GM19463 (cell line): Measurements from ENCODE around the gene ARNT2.

Experiments
- ATAC-seq: cut with Tn5 transposase; IDR thresholded peaks from one replicate; pipeline ENCODE4 v1.9.1; 2021; ENCODE audit warnings: mild to moderate bottlenecking, moderate library complexity; ENCODE audit not compliant: unreplicated experiment

Gene ARNT2

DNA sequence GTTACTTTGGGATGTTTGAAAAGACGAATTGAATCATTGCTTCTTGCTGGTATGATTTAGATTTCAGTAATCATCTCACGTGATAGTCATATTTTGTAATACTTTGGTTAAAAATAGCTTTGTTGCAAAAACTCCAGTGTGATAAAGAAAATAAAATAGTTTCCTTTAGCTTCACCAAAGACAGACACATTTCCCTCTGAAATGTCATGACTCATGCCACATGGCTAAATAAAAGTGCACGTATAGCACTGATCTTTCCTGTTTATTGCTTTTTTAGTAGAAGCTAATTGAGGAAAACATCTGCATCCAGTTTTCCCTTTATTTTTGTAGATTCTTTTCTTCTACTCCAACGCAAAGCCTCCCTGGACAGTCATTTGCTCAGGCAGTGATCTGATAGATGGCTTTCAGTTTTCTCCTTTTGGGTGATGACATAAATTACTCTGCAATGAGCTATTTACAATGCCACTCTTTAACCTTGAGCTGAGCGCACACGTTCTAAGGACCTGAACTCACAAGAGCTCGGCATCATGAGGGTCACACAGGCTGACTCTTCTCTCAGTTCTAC, 84.9 kb downstream of the ARNT2 start:
- no peak for ATAC-seq

DNA sequence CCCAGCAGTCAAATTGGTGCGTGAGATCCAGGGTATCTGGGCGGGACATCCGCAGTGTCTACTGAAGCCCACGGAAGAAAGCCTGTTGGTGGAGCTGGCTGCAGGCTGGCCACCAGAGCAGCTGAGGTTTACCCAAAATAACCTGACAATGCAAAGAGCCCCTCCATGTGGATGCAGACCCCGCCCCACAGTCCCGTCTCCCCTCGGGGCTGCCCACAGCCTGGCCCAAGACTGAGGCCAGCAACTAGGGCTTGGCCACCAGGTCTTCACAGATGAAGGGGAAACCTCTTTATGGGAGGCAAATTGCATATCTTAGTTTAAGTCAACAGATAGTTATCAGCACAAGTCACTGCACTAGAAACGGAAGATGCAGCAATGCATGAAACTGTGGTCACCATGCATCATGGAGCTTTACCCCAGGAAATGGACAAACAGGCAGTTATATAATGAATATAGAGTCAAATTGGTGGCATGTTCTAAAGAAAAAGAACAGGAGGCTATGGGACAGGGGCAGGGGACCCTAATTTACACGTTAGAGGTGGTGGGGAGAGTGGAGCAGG, 86.3 kb downstream of the ARNT2 start:
- no peak for ATAC-seq

DNA sequence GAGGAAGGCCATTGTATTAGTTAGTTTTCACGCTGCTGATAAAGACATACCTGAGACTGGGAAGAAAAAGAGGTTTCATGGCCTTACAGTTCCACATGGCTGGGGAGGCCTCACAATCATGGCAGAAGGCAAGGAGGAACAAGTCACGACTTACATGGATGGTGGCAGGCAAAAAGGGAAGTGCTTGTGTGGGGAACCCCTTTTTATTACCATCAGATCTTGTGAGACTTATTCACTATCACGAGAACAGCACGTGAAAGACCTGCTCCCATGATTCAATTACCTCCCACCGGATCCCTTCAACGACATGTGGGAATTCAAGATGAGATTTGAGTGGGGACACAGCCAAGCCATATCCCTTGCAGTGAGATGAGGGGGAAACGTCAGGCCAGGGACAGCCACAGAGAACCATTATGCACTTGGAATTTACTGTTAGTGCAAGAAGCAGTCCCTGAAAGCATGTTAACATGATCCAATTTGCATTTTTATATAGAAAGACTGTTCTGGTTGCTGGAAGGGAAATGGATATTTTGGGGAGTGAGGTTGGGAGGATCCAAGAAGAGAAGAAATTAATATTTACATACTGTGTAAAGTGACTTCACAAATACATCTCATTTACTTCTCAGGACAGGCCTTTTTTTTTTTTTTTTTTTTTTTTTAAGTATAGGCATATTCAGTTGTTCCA, 87.1 kb downstream of the ARNT2 start:
- ATAC-seq, result no peak

DNA sequence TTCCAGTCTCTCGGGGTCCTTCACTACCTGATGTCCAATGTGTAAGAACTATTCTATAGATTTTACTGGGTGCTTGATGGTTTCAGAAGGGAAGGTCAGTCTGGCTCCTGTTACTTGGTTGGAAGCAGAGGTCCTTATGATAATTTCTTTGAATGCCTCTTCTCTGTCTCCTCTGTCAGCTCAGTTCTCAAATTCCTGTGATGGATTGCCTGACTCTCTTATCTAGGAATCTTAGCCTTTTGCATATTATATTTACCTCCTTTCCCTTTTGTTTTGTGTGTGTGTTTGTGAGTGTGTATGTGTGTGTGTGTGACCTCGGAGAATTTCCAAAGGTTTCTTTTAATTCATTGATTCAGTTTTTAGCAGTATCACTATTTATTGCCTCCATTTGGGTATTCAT, 88.2 kb downstream of the ARNT2 start:
- no peak for ATAC-seq

DNA sequence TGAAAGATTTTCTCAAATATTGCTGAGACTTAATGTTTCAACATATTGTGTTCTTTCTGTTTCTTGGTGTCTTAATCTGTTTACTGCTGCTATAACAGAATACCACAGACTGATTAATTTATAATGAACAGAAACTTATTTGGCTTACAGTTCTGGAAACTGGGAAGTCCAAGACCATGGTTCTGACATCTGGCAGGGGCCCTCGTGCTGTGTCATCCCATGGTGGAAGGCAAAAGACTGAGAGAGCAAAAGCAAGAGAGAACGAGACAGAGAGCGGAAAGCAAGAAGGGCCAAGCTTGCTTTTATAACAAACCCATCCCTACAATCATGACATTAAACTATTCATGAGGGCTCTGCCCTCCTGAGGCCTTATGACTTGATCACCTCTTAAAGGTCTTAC, 88.7 kb downstream of the ARNT2 start:
- ATAC-seq, result no peak

DNA sequence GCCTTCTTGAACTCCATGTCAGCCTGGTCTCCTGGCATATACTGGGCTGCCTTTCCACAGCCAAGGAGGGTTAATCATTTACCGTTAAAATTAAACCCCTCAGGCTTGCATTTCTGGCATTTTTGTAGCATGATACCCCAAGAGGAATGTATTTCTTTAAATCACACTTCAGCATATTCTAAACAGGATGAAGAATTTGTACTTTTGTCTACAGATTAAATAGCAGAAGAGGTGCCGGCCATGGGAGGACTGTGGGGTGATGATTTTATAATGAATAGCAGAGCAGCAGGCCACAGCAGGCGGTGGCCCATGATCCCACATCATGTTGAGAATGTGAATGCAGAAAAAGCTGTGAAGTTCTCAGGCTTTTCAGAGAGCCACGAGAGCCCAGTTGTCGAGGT, 90.2 kb downstream of the ARNT2 start:
- no peak for ATAC-seq

DNA sequence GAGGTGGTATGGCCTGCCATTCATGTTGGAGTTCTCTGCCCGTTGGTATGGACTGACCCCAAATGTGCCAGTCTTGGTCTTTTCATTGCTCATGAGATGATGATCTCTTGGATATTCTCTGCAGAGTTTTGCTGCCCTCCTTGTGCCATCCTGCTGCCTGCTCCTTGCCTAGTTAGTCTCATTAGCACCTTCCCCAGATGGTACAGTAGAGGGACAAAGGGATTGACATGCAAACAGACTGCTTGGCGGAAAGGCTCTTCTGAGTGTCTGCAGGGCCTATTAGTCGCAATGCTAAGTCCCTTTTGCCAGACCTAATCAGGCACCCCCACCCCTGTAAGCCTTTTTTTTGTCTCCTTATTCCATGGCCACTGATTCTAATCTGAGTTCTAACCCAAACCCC, 90.6 kb downstream of the ARNT2 start:
- ATAC-seq, result no peak

DNA sequence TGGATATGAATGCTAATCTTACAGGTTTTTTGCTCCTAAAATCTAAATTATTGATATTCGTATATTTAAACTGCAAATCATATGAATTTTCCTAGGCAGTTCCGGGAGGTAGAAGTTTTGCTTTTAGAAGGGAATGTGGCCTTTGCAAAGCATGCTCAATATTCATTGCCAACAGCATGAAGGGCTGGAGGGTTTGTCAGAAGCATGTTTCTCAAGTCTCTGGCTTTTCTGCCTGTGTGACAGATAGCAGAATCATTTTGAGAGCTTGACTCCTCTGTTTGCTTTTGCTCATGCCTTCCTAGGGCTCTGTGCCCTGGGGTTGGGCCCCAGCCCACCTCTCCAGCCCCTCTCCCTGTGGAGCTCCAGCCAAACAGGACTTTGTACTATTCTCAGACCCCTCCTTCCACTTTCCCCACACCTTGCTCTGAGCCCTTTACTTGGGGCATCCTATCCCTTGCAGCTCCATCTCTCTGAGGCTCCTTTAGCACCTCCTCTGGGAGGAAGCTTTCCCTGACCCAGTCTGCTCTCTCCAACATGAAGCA, 91.3 kb downstream of the ARNT2 start:
- ATAC-seq, result no peak

DNA sequence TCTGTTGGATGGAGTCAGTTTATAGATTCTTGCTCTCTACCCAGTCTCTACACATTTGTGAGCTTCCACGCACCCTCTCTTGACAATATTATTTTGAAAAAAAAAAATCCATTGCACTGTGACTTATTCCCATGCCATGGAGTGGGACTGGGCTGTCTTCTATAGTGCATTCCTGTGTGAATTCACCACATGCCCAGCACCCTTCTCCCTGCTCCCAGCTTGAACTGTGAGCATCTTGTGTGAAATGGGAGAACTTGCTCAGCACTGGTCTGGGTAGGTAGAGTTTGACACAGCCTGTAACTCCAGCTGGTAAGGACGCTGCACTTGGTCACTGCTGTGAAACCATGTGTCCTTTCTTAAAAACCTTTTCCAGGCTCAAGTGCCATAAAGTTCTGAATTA, 91.9 kb downstream of the ARNT2 start:
- ATAC-seq, result no peak

DNA sequence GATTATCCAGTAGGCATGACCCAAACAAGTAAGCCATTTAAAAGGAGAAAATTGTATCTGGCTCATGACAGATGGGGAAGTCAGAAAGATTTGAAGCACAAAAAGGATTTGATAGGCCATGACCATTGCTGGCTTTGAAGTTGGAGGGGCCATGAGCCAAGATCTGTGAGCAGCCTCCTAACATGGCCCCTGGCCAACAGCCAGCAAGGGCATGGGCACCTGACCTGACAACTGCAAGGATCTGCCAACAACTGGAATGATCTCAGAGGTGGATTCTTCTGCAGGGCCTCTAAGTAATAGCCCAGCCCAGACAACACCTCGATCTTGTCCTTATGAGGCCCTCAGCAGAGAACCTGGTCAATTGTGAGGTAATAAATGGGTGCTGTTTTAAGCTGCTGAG, 93.0 kb downstream of the ARNT2 start:
- ATAC-seq, result no peak

DNA sequence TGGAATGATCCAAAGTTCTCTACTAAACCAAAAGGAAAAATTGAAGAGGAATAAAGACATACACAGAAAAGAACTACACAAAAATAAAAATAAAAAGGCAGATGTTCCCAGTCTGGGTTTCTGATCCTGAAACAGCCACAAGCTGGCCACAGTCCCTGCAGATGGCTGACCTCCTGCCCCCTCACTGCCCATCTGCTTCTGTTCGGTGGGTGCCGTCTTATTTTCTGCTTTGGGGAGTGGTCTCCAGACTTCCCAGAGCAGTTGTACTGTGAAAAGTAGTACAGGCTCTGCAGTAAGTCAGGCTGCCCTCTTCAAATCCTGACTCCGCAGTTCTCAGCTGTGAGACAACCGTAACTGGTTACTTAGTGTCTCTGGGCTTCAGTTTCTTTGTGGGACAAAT, 94.5 kb downstream of the ARNT2 start:
- ATAC-seq, result no peak

DNA sequence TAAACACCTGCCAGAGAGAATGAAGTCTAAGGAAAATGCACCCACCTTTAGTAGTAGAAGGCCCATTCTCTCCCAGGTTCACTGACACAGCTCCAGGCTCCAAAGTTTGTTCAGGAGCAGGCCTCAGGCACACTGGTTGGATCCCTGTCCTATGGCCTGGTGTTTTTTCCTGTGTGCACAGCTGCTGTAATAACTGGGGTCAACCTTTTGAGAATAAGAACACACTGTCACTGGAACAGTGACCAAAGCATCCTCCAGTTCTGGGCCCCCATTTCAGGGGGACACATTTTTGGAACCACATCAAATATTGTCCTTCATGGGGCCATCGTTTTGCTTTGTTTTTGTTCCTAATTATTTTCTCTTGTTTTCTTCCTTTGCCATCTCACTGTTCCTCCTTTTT, 95.8 kb downstream of the ARNT2 start:
- ATAC-seq, result no peak

DNA sequence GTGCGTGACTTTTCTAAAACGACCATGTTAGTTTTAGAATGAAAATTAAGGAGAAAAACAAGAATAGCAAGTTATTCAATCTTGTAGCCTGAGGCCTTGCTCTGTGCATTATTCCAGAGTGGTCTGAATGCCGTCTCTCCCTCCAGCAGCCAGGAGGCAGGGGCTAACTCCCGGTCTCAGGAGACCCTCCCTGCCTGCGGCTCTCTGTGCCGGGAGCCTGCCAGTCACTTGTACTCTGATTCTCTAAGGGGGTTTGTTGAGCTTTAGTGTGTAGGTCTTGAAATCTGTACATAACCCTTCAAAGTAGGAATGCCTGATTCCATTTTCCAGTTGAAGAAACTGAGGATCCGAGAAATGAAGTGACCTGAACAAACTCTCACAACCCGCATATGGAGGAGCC, 97.3 kb downstream of the ARNT2 start:
- no peak for ATAC-seq

DNA sequence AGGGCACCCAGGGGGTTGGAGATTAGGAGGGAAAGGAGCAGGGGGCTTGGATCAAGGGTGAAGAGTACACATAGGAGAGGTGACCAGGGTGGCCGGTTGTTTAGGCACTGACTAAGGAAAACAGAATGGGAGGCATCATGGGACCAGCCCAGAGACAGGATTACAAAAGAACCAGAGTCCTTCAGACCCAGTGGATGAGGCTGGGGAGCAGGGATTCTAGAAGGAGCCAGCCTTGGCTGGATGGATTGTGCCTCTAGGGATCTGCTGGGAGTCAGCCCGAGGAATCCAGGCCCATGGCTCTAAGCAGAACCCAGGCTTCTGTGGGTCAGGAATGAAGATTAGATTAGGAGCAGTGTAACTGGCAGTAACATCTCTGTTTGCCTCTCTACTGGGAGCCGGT, 98.6 kb downstream of the ARNT2 start:
- ATAC-seq, result no peak

DNA sequence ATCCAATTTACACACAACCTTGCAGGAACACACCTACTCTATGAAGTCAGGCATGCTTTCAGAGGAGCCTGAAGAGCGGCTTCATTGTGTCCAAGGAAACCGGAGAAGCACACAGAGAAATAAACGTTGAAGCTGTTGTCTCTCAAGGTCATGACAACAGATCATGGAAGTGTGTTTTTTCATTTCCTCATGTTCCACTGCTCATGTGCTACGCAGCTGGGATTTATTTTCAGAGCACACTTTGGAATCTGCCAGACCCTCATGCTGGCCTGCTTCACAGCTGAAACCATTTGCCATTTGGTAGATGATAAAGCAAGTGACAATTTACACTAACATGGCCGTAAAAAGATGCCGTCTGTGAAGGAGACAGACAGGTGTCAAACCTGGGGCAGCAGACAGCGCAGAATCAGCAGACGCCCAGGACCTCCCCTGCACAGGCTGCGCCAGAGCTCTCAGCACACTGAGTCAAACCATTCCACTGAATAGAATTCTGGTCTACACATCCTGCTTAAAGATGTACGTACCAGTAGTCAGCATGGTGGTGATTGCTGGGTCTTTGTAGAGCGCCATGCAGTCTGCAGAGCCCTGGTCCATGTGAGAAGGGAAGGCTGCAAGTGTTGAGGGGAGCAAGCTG, 99.3 kb downstream of the ARNT2 start:
- ATAC-seq, result no peak

DNA sequence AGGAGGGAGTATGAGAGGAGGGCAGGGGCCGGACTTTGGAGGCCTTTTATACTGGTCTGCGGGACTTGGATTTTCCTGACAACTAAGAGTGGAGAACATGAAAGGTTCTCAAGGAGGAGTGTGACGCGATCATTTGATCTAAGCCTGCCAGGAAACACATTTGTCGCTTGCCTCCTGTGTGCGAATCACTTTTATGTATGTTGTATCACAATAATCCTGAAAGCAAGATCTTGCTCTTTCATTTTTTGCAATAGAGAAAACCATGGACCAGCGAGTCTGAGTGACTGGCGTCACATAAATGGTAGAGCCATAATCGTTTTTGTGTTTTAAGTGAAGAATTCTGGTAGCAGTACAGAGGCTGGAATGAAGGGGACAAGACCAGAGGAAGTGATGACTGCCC, 100.7 kb downstream of the ARNT2 start:
- ATAC-seq, result no peak

DNA sequence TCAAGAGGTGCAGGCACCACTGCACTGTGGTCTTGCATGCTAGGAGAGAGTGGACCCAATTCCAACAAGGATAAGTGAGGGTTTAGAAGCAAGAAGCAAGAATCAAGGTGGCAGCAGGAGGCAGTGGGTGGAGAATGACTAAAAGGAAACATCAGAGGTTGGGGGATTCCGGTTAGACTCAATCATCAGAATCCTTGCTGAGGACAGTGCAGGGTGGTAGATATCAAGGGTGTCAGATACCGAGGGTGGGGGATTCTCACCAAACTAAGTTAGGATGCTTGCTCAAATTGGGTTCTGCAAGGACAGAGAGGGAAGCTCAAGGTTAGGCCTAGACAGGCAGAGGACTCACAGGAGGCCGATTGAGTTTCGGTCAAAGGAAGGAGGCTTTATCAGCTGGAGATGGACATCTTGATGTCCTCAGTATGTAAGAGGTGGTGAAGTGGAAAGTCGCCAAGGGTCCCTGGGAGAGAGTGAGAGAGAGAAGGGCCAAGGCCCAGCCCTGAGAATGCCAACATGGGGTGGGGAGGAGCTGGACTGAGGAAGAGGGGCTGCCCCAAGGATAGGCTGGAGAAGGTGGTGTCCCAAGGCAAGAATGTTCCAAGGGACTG, 102.2 kb downstream of the ARNT2 start:
- no peak for ATAC-seq

DNA sequence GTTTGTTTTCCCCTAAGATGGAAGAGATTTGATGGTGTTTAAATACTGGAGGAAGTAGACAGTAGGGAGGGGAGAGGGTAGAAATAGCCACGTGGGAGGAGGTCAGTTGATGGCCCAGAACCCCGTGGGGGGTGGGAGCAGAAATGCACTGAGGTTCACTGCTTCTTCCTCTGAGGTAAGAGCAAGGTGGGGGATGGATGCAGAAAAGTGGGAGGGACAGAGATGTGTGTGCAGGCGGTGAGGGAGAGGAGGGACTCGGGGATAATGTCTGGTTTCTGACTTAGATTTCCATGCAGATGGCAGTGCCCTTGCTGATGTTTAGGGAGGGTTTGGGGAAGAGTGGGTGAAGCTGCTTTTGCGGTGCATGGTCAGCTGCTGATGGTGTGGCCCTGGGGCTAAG, 102.9 kb downstream of the ARNT2 start:
- ATAC-seq, result no peak

DNA sequence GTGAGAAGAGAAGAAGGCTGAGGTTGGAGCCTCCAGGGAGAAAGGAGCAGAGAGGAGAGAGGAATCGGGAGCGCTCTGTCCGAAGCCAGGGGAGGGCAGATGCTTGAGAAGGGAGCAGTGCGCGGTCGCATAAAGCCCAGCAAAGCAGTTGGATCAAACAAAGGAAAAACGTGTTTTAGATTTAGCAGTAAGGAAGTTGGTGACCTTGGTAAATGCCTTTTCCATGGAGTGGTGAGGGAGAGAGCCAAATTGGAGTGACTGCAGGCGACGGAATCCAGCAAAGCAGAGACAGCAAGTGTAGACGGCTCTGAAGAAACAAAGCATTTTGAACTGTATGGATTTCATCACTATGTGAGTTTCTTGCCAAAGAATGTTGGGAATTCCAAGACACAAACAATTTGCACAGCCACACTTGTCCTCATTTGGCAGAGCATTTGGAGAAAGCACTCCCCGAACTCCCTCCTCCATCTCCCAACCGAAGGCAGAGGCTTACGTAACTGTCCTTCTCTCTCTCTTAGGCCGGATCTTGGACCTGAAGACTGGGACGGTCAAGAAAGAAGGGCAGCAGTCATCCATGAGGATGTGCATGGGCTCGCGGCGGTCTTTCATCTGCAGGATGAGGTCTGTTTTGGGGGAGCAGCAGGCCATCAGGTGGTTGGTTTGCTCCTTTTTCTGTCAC, 103.6 kb downstream of the ARNT2 start:
- ATAC-seq, result no peak

DNA sequence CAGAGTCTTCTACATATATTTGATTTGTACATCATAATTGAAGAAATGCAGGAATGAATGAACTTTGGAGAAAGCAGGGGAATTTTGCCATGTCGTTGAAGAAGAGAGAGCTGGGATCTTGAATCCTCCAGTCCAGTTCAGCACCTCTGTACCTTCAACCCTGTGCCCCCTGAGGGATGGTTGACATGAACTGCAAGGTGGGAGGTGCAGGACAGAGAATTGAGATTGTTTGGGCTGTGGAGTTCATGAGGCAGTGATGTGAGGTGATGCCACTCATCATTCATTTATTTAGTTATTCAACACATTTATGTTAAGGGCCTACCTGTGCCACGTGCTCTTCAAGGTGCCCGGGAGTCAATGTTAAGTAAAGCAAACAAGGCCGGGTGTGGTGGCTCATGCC, 104.6 kb downstream of the ARNT2 start:
- ATAC-seq, result no peak

DNA sequence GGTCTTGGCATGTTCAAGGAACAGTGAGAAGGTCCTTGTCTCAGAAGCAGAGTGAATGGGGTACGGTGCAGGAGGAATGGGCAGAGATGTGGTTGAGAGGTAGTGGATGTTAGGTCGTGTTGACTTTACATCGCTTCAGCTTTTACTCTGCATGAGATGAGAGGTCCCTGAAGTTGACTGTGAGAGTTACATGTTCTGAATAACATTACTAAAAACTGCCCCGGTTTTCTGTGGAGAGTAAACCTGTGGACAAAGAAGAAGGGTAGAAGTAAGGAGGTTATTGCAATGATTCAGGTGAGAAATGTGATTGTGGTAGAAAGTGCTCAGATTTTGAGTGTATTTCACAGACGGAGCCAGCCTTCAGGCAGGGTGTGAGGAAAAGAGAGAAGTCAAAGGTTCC, 105.6 kb downstream of the ARNT2 start:
- ATAC-seq, result no peak
